ENCODE measurements around the gene FAM237B. TPM values are rescaled to one million over a fixed set of nuclear protein-coding genes. Genes with fewer than 3 reads are reported as not detected.
"Not testable (repeated sequence)": the region's sequence is repeated elsewhere in the genome, so short reads cannot be mapped to it uniquely, and the experiment has no call there.

FAM237B gene
- not detected in 2 replicates for total RNA-seq (ENCODE audit: low replicate concordance)
- long read RNA-seq: 0 reads

- no peak within 1 kb of the TSS for H3K27ac Mint-ChIP-seq
- no peaks in the 10 kb centered on the region for H3K9me3 Mint-ChIP-seq
- peaks cover 8% of the 10 kb centered on the region for H3K4me1 Mint-ChIP-seq (ENCODE audit: unreplicated experiment)
- DNase-seq (ENCODE audit: extremely low spot score, unreplicated experiment): peak; percentile 68
- H3K27me3 Mint-ChIP-seq: peaks cover 78% of the 10 kb centered on the region
- H3K4me3 Mint-ChIP-seq: peak within 1 kb of the TSS; percentile 76
- TF ChIP-seq CTCF (conservative IDR thresholded peaks at IDR 0.05): no peak
- H3K36me3 Mint-ChIP-seq: no peaks in the 10 kb centered on the region
These were observed at the start of gene FAM237B for GRCh38 chr7:90320801-90321494. FAM237B (minus strand) TSS chr7:90321304; CDS start chr7:90319748, 1,556 bp downstream.

- no peaks in the 10 kb centered on the region for H3K9me3 Mint-ChIP-seq
- no peak overlapping the region for H3K4me3 Mint-ChIP-seq
- no peak overlapping the region for H3K27ac Mint-ChIP-seq
- H3K36me3 Mint-ChIP-seq: peaks cover 14% of the 10 kb centered on the region
- DNase-seq (ENCODE audit: extremely low spot score, unreplicated experiment): no peak
- no peak for TF ChIP-seq CTCF (conservative IDR thresholded peaks at IDR 0.05)
- peaks cover 10% of the 10 kb centered on the region for H3K4me1 Mint-ChIP-seq (ENCODE audit: unreplicated experiment)
- H3K27me3 Mint-ChIP-seq: no peaks in the 10 kb centered on the region
These were observed 30.9 kb upstream of the FAM237B start for GRCh38 chr7:90351987-90352386.

GRCh38 chr7:90350032-90350431 lies 28.9 kb upstream of the FAM237B start:
- not testable (repeated sequence) for DNase-seq (ENCODE audit: extremely low spot score, unreplicated experiment); H3K27ac Mint-ChIP-seq

GRCh38 chr7:90349305-90349704 lies 28.2 kb upstream of the FAM237B start:
- Mint-ChIP-seq H3K9me3 (no peaks in the 10 kb centered on the region), H3K4me1 (ENCODE audit: unreplicated experiment) (peaks cover 19% of the 10 kb centered on the region), H3K4me3 (peak overlapping the region; percentile 11), H3K36me3 (peaks cover 3% of the 10 kb centered on the region), H3K27me3 (no peaks in the 10 kb centered on the region), H3K27ac (peak overlapping the region; percentile 32)
- no peak for DNase-seq (ENCODE audit: extremely low spot score, unreplicated experiment)
- TF ChIP-seq CTCF (conservative IDR thresholded peaks at IDR 0.05): no peak

More at GRCh38 chr7:90350032-90350431, 28.9 kb upstream of the FAM237B start:
- H3K4me1 Mint-ChIP-seq (ENCODE audit: unreplicated experiment): peaks cover 18% of the 10 kb centered on the region
- not testable (repeated sequence) for H3K27me3 Mint-ChIP-seq, H3K36me3 Mint-ChIP-seq, H3K9me3 Mint-ChIP-seq, H3K4me3 Mint-ChIP-seq

- Mint-ChIP-seq H3K27me3 (no peaks in the 10 kb centered on the region), H3K9me3 (no peaks in the 10 kb centered on the region), H3K27ac (no peak overlapping the region), H3K36me3 (peaks cover 3% of the 10 kb centered on the region), H3K4me1 (ENCODE audit: unreplicated experiment) (peaks cover 19% of the 10 kb centered on the region), H3K4me3 (peak overlapping the region; percentile 97)
- no peak for DNase-seq (ENCODE audit: extremely low spot score, unreplicated experiment)
- no peak for TF ChIP-seq CTCF (conservative IDR thresholded peaks at IDR 0.05)
These were observed 26.7 kb upstream of the FAM237B start for GRCh38 chr7:90347759-90348158.

GRCh38 chr7:90346336-90347125 lies 25.4 kb upstream of the FAM237B start, which contains the start of gene GTPBP10:
GTPBP10 (plus strand) TSS chr7:90346716; CDS start chr7:90346742, 26 bp downstream.
- Mint-ChIP-seq H3K9me3 (no peaks in the 10 kb centered on the region), H3K27ac (peak within 1 kb of the TSS; percentile 97), H3K27me3 (no peaks in the 10 kb centered on the region)

More at GRCh38 chr7:90346336-90347125, 25.4 kb upstream of the FAM237B start, which contains the start of gene GTPBP10:
- H3K4me1 Mint-ChIP-seq (ENCODE audit: unreplicated experiment): peaks cover 19% of the 10 kb centered on the region
- peaks cover 3% of the 10 kb centered on the region for H3K36me3 Mint-ChIP-seq
- peak within 1 kb of the TSS; percentile 97 for H3K4me3 Mint-ChIP-seq
- peak; percentile 93 for DNase-seq (ENCODE audit: extremely low spot score, unreplicated experiment)
- peak; percentile 69 for TF ChIP-seq CTCF (conservative IDR thresholded peaks at IDR 0.05)
